WTC11 (cell line): Measurements from ENCODE around the gene PITPNM3.

Source experiments
- AFF4 ChIP-seq: sonication (generic); formaldehyde crosslinking; IDR thresholded peaks from 2 replicates; pipeline ENCODE4 v1.8.1; 2023; ENCODE audit warnings: mild to moderate bottlenecking, missing genetic modification reagents, borderline replicate concordance
- CREM ChIP-seq: sonication (generic); formaldehyde crosslinking; IDR thresholded peaks from 2 replicates; pipeline ENCODE4 v1.8.1; 2022; ENCODE audit warnings: mild to moderate bottlenecking, missing genetic modification reagents, moderate library complexity
- E2F4 ChIP-seq: sonication (generic); formaldehyde crosslinking; IDR thresholded peaks from 2 replicates; pipeline ENCODE4 v1.8.1; 2022; ENCODE audit warnings: low read depth, mild to moderate bottlenecking, moderate library complexity, missing genetic modification reagents, borderline replicate concordance
- ETV6 ChIP-seq: sonication (generic); formaldehyde crosslinking; IDR thresholded peaks from 2 replicates; pipeline ENCODE4 v1.8.1; 2022; ENCODE audit warnings: mild to moderate bottlenecking, missing genetic modification reagents
- MYBL2 ChIP-seq: sonication (generic); formaldehyde crosslinking; IDR thresholded peaks from 2 replicates; pipeline ENCODE4 v1.8.1; 2023; ENCODE audit warnings: mild to moderate bottlenecking, moderate library complexity, missing genetic modification reagents
- SOX15 ChIP-seq: fragments of 250-450 bp; sonication (Bioruptor Pico); IDR thresholded peaks from 2 replicates; pipeline ENCODE4 v1.9.0; 2021; ENCODE audit warnings: mild to moderate bottlenecking
- ZBTB21 ChIP-seq: sonication (generic); formaldehyde crosslinking; IDR thresholded peaks from 2 replicates; pipeline ENCODE4 v1.8.1; 2023; ENCODE audit warnings: mild to moderate bottlenecking, missing genetic modification reagents, borderline replicate concordance

GRCh38 chr17:6475411-6475810, 80.9 kb downstream of the PITPNM3 start:
- no peak for TF ChIP-seq SOX15 (CRISPR knock-in tag)
- TF ChIP-seq E2F4 (CRISPR knock-in tag), result no peak
- TF ChIP-seq CREM (CRISPR knock-in tag), result no peak
- TF ChIP-seq MYBL2 (CRISPR knock-in tag), result no peak
- TF ChIP-seq ETV6 (CRISPR knock-in tag), result no peak
- no peak for TF ChIP-seq AFF4 (CRISPR knock-in tag)
- no peak for TF ChIP-seq ZBTB21 (CRISPR knock-in tag)
